Breast epithelium (tissue), 4 donors: ENCODE results near the gene PSME3. TPM values are rescaled to one million over a fixed set of nuclear protein-coding genes. Genes with fewer than 3 reads are reported as not detected.

Experiments used
- DNase-seq, 2 donors: peaks; one replicate each; pipeline ENCODE4 v3.0.0-alpha.2; 2019; ENCODE audit warnings: low spot score in 2 of 2
- H3K27ac ChIP-seq, 2 donors: fragments of 200-600 bp; sonication (generic) in 1 of 2; one replicate each; pipeline ENCODE4 v1.5.1; 2016 to 2019; ENCODE audit warnings: mild to moderate bottlenecking in 1 of 2
- H3K27me3 ChIP-seq, 2 donors: fragments of 200-600 bp; sonication (generic) in 1 of 2; one replicate each; pipeline versions ENCODE4 v1.5.1 to v1.6.0; 2017 to 2019; ENCODE audit warnings: control low read depth in 1 of 2, mild to moderate bottlenecking in 1 of 2
- H3K36me3 ChIP-seq: fragments of 200-600 bp; one replicate; pipeline ENCODE4 v1.5.1; 2019
- H3K4me1 ChIP-seq, 2 donors: fragments of 200-600 bp; sonication (generic); one replicate each; pipeline ENCODE4 v1.5.1; 2016 to 2019; ENCODE audit warnings: control low read depth in 1 of 2
- H3K4me3 ChIP-seq, 3 donors: fragments of 200-600 bp; sonication (generic); 1 replicate in 2 of 3; 2 replicates in 1 of 3; pipeline ENCODE4 v1.5.1; 2016 to 2019; ENCODE audit warnings: mild to moderate bottlenecking in 3 of 3, moderate library complexity in 2 of 3
- H3K9me3 ChIP-seq, 2 donors: fragments of 200-600 bp; sonication (generic) in 1 of 2; one replicate each; pipeline ENCODE4 v1.5.1; 2016 to 2019; ENCODE audit warnings: control low read depth in 1 of 2
- POLR2A ChIP-seq: fragments of 450-650 bp; IDR thresholded peaks from one replicate; pipeline ENCODE4 v1.6.1; 2016; ENCODE audit warnings: antibody characterized with exemption, mild to moderate bottlenecking, moderate library complexity
- POLR2AphosphoS5 ChIP-seq, 3 donors: sonication (generic); formaldehyde crosslinking; IDR thresholded peaks; one replicate each; pipeline ENCODE4 v1.6.1; 2017; ENCODE audit warnings: antibody characterized with exemption in 3 of 3
- intact Hi-C: fragments of 100-400 bp; cut with DNase I; formaldehyde crosslinking; loops from one replicate; pipeline ENCODE4 v1.15.1; 2023; ENCODE audit warnings: low total_unique reads
- total RNA-seq, 3 donors: library from RNA; depleted of rRNA; stranded (reverse); fragments of >200 nt; gene quantifications; one replicate each; pipeline ENCODE4 v1.1.0, GENCODE V29; 2016
- TF ChIP-seq, protein P1 (sequence below), 3 donors: fragments of 450-650 bp; IDR thresholded peaks; one replicate each; pipeline ENCODE4 v1.5.1; 2016 to 2017; ENCODE audit warnings: antibody characterized with exemption in 3 of 3, mild to moderate bottlenecking in 3 of 3, moderate library complexity in 3 of 3

The PSME3 gene, protein sequence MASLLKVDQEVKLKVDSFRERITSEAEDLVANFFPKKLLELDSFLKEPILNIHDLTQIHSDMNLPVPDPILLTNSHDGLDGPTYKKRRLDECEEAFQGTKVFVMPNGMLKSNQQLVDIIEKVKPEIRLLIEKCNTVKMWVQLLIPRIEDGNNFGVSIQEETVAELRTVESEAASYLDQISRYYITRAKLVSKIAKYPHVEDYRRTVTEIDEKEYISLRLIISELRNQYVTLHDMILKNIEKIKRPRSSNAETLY
- total RNA-seq: 10 to 100 TPM; 59.3 to 74.7 (median 73.9) TPM

DNA sequence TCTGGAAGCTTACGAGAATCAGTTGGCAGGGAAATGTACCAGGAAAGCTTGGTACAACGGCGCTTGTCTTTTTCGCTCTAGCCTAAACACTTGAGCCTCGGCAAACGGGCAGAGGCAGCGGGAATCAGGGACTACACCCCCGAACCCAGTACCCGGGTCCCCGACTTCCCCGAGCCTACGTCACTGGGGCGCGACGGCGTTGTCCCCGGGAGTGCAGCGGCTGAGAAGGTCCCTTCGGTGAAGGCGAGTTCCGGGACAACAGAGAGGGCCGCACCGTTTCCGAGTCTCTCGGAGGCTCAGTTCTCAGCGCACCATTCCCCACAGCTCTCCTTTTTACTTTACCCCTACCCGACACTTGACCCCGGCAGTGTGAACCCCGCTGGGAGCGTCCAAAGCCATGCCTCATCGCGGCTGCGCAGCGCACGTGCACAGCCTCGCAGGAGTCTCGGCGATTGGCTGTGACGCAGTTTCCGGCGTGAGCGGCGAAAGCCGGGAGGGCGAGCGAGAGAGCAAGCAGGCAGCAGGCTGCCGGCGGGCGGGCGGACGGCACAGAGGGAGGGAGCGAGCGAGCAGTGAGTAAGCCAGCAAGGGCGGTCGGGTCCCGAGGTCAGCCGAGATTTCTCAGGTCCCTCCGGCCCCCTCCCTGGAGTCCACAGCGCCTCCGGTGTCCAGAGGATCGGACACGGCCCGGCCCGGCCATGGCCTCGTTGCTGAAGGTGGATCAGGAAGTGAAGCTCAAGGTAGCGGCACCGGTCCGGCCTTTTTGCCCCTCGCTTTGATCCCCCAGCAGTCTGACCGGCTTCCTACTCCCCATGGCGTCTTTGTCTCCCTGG lies at the start of gene PSME3:
TSS of gene PSME3 (plus strand) at position 464 of the 833 bp plus-strand sequence. CDS start at position 699, 235 bp downstream.
- DNase-seq: peak; percentile 79 to 85
- Histone ChIP-seq H3K27me3 (no peaks in the 10 kb centered on the region), H3K9me3 (no peaks in the 10 kb centered on the region), H3K4me3 (peak within 1 kb of the TSS; percentile 69 to 93 (median 73)), H3K27ac (peak within 1 kb of the TSS; percentile 94), H3K4me1 (no peaks in the 10 kb centered on the region), H3K36me3 (no peaks in the 10 kb centered on the region)
- intact Hi-C loops: no loop called here
- TF ChIP-seq POLR2AphosphoS5 (IDR thresholded peaks at IDR 0.05) (peak; percentile 97 to 98 (median 98)), POLR2A (peak; percentile 87)
- TF ChIP-seq, protein P1, sequence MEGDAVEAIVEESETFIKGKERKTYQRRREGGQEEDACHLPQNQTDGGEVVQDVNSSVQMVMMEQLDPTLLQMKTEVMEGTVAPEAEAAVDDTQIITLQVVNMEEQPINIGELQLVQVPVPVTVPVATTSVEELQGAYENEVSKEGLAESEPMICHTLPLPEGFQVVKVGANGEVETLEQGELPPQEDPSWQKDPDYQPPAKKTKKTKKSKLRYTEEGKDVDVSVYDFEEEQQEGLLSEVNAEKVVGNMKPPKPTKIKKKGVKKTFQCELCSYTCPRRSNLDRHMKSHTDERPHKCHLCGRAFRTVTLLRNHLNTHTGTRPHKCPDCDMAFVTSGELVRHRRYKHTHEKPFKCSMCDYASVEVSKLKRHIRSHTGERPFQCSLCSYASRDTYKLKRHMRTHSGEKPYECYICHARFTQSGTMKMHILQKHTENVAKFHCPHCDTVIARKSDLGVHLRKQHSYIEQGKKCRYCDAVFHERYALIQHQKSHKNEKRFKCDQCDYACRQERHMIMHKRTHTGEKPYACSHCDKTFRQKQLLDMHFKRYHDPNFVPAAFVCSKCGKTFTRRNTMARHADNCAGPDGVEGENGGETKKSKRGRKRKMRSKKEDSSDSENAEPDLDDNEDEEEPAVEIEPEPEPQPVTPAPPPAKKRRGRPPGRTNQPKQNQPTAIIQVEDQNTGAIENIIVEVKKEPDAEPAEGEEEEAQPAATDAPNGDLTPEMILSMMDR (IDR thresholded peaks at IDR 0.05): peak in 1 of 3 donors; percentile 9

DNA sequence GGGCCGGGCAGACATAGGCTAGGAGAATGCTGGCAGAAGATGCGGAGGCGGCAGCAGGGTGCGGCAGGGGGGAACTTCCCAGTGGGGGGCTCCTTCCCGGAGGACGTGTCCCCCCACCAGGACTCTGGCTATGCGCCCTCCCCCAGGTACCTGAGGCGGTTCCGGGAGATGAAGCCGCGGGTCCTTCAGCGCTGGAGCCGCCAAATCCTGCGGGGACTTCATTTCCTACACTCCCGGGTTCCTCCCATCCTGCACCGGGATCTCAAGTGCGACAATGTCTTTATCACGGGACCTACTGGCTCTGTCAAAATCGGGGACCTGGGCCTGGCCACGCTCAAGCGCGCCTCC lies 49.4 kb upstream of the PSME3 start:
- peaks cover 0 to 39% of the 10 kb centered on the region in 2 donors for H3K27me3 ChIP-seq
- H3K36me3 ChIP-seq: no peaks in the 10 kb centered on the region
- TF ChIP-seq, protein P1 (IDR thresholded peaks at IDR 0.05): no peak
- no peak for TF ChIP-seq POLR2AphosphoS5 (IDR thresholded peaks at IDR 0.05)
- no peak for TF ChIP-seq POLR2A
- no peaks in the 10 kb centered on the region for H3K4me1 ChIP-seq
- H3K27ac ChIP-seq: no peak overlapping the region
- intact Hi-C loops: no loop called here
- H3K9me3 ChIP-seq: no peaks in the 10 kb centered on the region
- no peak for DNase-seq
- no peak overlapping the region for H3K4me3 ChIP-seq

DNA sequence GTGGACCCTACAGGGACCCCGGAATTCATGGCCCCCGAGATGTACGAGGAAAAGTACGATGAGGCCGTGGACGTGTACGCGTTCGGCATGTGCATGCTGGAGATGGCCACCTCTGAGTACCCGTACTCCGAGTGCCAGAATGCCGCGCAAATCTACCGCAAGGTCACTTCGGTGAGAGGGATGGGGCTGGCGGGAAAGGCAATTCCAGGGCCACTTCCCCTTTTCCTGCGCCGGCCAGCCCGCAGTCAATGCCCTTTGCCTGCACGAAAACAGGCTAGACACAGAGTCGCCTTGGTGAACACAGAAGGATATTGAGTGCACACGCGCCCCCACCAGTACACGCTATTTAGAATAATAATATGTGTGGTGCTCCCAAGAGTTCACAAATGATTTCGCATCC lies 48.8 kb upstream of the PSME3 start:
- intact Hi-C loops: no loop called here
- Histone ChIP-seq H3K27me3 (peaks cover 0 to 39% of the 10 kb centered on the region in 2 donors), H3K36me3 (no peaks in the 10 kb centered on the region)

DNA sequence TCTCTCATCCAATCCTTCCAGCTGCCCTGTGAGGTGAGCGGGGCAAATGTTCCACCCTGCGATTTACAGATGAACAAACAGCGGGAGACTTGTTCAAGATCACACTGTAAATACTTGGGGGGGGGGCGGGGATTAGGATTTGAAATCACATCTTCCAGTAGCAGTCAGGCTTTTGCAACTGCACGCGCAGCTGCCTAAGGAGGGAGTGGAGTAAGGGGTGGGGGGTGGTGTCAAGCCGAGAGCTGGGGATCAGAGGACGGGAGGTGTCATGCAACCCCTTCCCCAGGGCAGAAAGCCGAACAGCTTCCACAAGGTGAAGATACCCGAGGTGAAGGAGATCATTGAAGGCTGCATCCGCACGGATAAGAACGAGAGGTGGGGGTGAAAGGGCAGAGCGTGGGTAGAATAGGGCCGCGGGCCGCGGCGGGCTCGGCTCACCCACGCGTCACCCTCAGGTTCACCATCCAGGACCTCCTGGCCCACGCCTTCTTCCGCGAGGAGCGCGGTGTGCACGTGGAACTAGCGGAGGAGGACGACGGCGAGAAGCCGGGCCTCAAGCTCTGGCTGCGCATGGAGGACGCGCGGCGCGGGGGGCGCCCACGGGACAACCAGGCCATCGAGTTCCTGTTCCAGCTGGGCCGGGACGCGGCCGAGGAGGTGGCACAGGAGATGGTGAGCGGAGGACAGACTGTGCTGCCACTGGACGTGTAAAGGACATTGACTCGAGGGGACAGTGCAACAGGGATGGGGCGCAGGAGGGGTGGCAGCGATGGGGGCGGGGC lies 48.2 kb upstream of the PSME3 start:
- intact Hi-C loops: no loop called here
- no peaks in the 10 kb centered on the region for H3K9me3 ChIP-seq
- H3K4me3 ChIP-seq: no peak overlapping the region
- peaks cover 0 to 39% of the 10 kb centered on the region in 2 donors for H3K27me3 ChIP-seq
- no peak overlapping the region for H3K27ac ChIP-seq
- TF ChIP-seq, protein P1 (IDR thresholded peaks at IDR 0.05): no peak
- TF ChIP-seq POLR2AphosphoS5 (IDR thresholded peaks at IDR 0.05) (no peak), POLR2A (no peak)
- H3K4me1 ChIP-seq: no peaks in the 10 kb centered on the region
- no peaks in the 10 kb centered on the region for H3K36me3 ChIP-seq
- DNase-seq: no peak

More for the DNA sequence above, 48.8 kb upstream of the PSME3 start:
- no peak for TF ChIP-seq POLR2A
- no peak for TF ChIP-seq POLR2AphosphoS5 (IDR thresholded peaks at IDR 0.05)
- TF ChIP-seq, protein P1 (IDR thresholded peaks at IDR 0.05): no peak
- Histone ChIP-seq H3K4me3 (no peak overlapping the region), H3K27ac (no peak overlapping the region), H3K9me3 (no peaks in the 10 kb centered on the region), H3K4me1 (no peaks in the 10 kb centered on the region)
- no peak for DNase-seq
